ENCODE results near the gene NAGA.

- TF ChIP-seq, protein P1, sequence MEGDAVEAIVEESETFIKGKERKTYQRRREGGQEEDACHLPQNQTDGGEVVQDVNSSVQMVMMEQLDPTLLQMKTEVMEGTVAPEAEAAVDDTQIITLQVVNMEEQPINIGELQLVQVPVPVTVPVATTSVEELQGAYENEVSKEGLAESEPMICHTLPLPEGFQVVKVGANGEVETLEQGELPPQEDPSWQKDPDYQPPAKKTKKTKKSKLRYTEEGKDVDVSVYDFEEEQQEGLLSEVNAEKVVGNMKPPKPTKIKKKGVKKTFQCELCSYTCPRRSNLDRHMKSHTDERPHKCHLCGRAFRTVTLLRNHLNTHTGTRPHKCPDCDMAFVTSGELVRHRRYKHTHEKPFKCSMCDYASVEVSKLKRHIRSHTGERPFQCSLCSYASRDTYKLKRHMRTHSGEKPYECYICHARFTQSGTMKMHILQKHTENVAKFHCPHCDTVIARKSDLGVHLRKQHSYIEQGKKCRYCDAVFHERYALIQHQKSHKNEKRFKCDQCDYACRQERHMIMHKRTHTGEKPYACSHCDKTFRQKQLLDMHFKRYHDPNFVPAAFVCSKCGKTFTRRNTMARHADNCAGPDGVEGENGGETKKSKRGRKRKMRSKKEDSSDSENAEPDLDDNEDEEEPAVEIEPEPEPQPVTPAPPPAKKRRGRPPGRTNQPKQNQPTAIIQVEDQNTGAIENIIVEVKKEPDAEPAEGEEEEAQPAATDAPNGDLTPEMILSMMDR (IDR thresholded peaks at IDR 0.05) = no peak
- TF ChIP-seq POLR2A (IDR thresholded peaks at IDR 0.05) = no peak
Observed at GRCh38 chr22:42077486-42078125, 7.0 kb upstream of the NAGA start.
